Activated T-cell treated with anti-CD3 and anti-CD28 coated beads, Interleukin-2, amount 50 U/mL, for 48 hours (primary cell): ENCODE measurements around the gene KRT4.
"Not testable (repeated sequence)": the region's sequence is repeated elsewhere in the genome, so short reads cannot be mapped to it uniquely, and the experiment has no call there.

ENCODE experiments used
- DNase-seq, 2 experiments: peaks; one replicate each; pipeline ENCODE4 v3.0.0-alpha.2; 2020

Gene KRT4

DNA sequence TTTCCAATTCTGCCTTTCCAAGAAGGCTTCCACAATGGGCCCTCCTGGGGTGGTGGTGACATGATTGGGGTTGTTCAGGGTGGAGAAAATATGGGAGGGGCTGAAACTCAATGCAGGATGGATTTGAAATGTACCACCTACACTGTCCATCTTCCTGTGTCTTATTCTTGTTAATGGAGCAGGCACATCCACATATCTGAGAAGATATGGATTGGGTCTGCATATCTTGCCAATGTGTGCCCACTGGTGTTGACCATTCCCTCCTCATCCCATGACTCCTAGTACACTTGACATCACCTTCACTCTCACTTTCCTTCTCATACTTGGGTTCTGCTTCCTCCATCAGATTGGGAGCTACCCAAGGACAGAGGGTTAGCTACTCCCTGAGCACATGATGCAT lies 44.0 kb downstream of the KRT4 start:
- DNase-seq, result no peak

- DNase-seq, result no peak
These were observed 44.6 kb downstream of the KRT4 start for GRCh38 chr12:52769354-52769753.

GRCh38 chr12:52768479-52769200 lies 45.3 kb downstream of the KRT4 start:
- DNase-seq, result no peak

DNA sequence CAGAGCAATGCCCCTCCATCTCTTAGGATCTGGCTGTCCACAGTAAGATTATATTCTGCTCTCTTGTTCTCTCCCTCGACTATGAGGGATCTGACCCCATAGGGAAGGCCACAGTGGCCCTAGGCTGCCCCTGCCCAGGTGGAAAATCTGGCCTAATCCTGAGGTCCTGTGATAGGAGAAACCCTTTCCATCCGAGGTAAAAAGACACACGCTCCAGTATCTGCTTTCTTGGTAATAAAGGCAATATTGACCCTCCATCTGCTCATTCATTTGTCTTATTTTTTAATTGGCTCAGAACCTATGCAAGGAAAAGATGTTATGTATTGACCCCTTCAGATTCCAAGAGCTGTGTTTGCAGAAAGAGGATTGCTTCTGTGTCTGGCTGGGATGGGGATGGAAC lies 46.5 kb downstream of the KRT4 start:
- no peak for DNase-seq

DNA sequence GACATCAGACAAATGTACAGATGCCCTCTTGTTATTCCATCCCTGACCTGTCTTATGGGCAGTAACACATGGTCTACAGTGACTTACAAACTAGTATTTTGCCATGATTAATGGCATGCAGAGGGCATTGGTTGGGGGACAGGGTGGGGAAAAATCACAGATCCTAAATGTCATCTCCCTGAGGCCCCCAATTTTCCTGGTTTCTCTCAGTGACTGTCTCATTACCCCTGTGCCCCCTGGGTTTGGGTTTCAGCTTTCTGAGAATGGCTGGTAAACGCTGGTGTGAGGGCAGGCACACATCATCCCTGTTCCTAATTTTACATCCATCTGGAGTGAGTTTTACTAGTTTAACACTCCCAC lies 46.9 kb downstream of the KRT4 start:
- no peak for DNase-seq

- no peak for DNase-seq
These were observed 47.4 kb downstream of the KRT4 start for GRCh38 chr12:52766351-52767019.

GRCh38 chr12:52765702-52766101 lies 48.2 kb downstream of the KRT4 start:
- no peak for DNase-seq

- no peak for DNase-seq
These were observed 49.9 kb downstream of the KRT4 start for GRCh38 chr12:52763991-52764390.

- no peak for DNase-seq
These were observed 50.8 kb downstream of the KRT4 start for GRCh38 chr12:52763036-52763659.

DNA sequence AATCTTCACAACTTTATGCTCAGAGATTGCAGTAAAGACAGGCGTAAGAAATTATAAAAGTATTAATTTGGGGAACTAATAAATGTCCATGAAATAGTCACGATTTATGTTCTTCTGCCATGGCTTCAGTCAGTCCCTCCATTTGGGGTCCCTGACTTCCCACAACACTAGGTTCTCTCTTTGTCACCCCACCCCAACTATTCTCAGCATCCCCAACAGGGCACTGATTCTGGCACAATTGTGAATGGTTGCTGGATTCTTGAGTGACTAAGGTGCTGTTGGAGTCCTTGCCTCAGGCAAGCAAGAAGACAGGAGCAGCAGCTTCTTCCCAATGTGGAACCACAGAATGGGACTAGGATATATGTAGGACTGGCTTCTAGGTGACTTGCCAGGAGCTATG lies 52.1 kb downstream of the KRT4 start:
- DNase-seq, result no peak

DNA sequence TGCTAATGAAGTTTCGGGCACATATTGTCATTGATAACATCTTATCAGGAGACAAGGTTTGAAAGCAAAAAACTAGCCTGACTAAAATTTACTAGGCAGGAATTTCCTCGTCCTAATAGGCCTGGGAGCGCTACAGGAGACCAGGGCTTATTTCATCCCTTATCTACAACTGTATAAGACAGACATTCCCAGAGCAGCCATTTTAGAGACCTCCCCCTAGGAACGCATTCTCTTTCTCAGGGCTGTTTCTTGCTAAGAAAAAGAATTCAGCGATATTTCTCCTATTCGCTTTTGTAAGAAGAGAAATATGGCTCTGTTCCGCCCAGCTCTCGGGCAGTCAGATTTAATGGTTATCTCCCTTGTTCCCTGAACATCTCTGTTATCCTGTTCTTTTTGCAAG lies 52.7 kb downstream of the KRT4 start:
- DNase-seq, result not testable (repeated sequence)

- DNase-seq, result no peak
These were observed 53.3 kb downstream of the KRT4 start for GRCh38 chr12:52760623-52761022.

- DNase-seq, result no peak
These were observed 54.2 kb downstream of the KRT4 start for GRCh38 chr12:52759695-52760094.

DNA sequence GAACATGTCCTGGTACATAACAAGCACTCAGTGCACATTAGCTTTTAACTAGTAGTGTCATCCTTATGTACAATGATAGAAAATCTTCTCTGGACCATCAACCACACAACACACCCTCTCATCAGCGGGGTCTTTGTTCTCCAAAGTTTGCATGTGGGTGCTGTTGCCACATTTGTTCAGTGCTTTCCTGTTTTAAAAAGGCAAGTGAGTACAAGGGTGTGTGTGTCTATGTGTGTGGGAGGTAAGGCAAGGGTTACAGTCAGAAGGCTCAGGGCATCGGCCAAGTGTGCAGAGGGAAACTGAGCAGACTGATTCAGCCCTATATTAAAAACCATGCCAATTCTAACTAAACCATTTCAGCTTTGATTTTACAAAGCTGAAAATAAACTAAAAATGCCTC lies 54.7 kb downstream of the KRT4 start:
- no peak for DNase-seq

GRCh38 chr12:52757449-52758176 lies 56.3 kb downstream of the KRT4 start:
- DNase-seq, result no peak
